NCI-H748 (cell line): ENCODE data around the gene TCERG1L.
A peak's percentile ranks its signal among the peaks of the same experiment; 100 is the strongest.

Experiments
- DNase-seq: peaks from one replicate; lab custom pipeline; 2025; ENCODE audit not compliant: unreplicated experiment; lab: John Stamatoyannopoulos, UW

Gene TCERG1L

DNA sequence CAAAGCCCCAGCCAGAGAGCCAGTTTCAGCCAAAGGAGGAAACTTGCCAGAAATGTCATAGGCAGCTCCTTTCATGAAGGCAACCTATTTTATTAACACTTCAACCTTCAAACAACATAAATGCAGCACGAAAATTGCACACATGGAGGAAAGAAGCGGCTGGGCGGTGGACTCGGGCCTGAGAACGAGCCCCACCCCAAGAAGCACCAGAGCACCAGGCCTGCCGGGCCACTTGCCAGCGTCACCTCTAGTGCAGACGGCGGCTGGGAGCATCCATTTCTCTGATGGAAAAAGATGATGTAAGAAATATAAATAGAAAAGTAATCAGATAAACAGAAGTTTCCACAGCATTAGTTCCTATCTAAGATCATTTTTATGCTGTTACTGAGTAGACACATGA lies 100.0 kb downstream of the TCERG1L start:
- DNase-seq = no peak

DNA sequence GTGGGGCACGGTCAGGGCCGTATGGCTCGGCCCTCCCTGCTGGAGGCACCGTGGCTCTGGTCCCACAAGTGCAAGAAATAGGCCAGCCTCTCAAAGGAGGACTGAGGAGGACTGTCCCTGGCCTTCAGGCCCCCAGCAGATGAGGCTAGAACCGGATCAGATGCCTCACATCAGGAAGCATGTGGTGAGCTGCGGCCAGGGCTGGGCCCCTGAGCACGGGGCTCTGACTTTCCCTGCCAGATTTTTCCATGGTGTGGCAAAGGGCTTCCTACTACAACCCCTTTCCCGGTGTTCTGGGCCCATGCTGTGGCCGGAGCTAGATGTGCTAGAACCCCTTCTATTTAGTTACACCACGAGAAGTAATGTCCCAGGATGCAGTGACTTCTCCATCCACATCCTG lies 100.4 kb downstream of the TCERG1L start:
- no peak for DNase-seq

DNA sequence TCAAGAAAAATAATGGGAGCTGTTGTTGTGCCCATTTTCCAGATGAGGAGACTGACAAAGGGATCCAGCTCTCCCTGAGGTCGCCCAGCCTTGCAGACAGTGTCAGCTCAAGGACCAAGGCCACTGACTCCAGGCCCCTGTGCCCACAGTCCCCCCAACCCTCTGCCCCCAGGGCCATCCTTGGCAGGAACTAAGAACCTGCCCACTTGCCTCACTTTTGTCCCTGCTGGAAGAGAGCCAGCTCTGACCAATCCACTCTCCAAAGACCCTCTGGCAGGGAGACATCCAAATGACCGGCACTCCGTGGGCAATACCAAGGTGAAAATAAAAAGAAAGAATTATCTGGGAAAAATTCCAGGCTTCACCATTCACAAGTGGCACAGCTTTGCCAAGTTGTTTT lies 101.3 kb downstream of the TCERG1L start:
- no peak for DNase-seq

DNA sequence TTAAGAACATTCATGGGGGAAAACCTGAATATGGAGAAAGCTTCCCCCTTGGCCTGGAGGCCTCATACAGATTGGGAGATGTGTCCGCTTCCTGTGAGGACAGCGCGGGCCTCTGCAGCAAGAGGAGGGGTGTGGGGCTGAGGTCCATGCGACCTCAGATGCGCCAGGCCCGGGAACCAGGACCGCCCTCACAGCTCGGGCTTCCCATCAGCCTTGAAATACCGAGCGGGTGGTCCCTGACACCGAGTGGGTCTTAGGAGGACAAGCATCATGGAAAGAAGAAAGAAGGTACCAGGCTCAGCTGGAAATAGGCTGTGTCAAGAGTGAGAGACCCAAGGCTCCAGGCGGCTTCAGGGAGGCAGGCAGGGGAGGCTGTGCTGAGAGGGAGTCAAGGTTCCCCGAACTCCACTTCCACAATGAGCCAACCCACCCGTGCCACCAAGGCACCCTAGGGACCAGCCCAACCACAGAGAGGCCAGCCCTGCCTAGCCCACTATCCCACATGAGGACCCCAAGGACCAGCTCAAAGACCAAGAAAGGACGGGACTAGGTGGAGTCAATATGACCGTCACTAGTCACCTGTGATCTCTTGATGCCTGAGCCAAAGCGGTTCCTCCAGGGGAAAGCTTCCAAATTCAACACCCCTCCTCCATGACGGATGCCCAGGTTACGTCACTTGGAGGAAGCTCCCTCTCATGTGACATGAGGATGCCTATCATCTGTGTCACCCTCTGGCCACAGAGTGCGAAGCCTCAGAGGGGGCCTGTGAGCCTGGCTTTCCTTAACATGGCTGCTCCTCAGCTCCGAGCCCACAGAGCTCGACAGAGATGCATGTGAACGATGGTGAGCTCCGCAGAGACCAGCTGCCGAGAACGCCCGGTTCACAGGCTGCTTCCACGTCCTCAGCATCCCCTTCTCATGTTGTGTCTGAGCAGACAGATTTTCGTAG lies 103.7 kb downstream of the TCERG1L start:
- no peak for DNase-seq

DNA sequence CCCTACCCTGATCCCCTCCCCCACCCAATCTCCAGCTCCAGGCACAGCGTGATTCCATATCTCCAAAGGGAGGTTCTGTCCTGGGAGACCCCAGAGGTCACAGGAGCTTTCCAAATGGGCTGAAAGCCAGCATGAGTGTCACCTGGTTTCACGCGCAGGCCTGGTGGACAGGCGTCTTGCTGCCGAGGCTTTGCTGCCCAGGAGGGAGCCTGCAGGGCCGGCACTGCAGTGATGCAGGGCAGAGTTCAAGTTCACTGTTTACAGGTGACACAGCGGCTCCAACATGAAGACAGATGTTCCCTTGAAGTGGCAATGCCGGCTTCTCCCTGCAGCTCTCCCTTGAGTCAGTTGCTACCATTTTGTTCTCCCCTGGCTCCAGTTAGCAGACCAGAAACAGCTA lies 104.3 kb downstream of the TCERG1L start:
- peak; percentile 40 for DNase-seq

DNA sequence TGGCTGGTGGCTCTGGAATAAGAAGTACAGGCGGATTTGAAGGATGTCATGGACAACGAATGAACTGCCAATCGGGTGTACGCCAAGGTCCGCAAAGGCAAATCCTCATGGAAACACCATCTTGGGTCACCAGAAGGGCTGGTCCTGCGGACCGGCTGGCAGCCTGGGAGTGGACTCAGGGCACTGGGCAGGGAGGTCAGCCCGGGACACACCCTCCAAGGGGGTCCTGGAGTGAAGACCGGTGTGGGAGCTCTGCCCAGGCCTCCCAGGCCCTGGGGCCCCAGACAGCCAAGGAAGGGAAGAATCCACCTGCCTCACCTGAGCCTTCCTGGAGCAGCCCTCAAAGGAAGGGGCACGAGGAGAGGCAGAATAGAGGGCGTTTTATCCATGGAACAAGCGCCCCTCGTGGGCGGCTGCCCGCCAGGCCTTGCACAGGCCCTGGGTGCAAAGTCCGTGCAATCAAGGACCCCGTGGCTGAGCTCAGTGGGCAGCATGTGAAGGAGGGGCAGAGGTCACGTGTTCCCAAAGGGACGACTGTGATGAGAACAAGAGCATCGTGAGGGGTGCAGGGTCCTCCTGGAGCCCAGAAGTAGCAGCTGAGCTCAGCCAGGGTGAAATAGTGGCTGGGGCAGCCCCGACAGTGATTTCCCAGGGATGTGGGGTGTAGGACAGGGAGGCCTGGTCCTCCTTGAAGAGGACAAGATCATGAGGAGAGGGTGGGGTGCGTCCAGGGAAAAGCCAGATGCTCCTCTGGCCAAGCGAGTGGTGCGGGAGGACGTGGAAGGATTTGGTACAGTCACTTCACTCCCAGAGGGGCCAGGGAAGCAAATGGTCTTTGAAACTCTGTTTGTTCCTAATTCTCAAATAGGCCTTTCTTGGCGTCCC lies 105.2 kb downstream of the TCERG1L start:
- DNase-seq = no peak

DNA sequence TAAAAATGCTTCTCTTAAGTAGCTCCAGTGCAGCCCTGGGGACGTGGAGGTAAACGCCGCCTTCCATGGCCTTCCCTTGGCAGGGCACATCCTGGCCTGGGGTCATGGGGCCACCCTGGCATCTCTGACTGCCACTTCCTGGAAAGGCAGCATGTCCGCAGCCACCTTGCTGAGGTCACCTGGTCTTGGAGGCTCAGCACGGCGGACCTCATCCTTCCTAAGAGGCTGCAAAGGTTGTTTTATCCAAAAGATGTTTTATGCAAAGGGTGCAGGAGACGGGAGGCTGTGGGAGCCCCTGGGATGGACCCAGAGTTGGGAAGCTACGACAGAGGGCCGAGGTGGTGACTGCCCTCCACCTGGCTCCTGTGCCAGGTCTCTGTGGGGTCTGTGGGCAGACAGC lies 106.0 kb downstream of the TCERG1L start:
- DNase-seq = no peak

DNA sequence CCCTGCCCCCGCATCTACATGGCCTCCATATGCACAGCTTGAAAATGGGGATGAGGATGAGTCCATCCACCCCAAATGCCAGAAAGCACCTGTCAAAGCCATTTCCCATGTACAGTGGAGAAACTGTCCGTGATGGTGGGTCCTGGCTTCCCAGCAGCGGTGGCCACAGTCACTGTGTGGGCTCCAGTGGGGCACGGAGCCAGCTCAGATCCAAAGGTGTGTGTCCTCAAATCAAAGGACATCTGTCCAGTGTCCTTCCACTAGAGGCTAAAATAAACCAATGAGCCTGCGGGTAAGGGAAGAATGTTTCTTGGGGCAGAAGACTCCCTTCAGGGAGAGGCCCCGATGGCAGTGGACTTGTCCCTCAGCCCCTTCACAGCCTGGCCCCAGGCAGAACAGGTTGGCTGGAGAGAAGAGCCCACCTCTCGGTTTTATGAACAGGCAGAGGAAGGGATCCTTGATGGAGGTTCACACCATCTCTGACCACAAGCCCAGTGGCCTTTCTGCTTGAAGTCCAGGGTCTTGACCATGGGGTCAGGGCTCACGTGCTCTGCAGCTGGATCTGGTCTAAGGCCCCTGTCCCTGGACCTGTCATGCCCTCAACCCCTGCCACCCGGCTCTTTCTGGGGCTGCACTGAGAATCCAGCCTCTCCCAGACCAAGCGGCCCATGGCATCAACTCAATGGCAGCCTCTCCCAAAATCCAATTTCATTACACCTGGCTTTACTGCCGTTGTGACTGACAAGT lies 106.9 kb downstream of the TCERG1L start:
- no peak for DNase-seq

DNA sequence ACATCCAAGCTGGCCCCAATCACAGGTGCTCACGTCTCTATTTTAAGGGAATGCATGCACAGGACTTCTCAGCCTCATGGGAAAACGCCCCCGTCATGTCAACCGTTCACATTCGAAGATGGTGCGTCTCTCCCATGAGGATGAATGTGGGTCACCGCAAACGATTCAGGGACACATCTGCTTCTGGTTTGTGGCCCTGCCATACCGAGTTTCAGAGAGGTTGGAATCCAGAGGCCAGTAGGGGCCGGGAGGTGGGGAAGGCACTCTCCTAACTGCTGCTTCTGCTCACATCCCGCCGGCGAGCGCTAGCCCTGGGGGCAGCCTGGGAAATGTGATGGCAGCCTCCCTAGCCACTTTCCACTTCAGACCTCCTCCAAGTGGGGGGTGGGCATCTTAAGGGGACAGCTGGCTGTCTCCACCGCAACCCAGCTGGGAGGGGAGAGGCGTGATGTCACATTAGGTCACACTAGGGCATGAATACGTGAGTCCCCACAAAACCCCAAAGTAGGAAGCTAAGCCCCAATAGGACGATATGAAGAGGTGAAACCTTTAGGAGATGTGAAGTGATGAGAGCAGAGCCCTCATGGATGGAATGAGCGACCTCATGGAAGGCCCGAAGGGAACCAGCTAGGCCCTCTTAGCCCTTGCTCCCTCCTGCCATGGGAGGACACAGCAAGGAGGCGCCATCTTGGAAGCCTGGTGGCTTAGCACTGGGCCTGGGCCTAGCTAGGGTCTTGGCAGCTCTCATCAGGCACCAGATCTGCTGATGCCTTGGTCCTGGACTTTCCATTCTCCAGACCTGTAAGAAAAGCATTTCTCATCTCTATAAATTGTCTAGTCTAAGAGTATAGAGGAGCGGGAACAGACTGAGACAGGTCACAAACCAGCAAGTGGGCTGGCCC lies 107.8 kb downstream of the TCERG1L start:
- no peak for DNase-seq

DNA sequence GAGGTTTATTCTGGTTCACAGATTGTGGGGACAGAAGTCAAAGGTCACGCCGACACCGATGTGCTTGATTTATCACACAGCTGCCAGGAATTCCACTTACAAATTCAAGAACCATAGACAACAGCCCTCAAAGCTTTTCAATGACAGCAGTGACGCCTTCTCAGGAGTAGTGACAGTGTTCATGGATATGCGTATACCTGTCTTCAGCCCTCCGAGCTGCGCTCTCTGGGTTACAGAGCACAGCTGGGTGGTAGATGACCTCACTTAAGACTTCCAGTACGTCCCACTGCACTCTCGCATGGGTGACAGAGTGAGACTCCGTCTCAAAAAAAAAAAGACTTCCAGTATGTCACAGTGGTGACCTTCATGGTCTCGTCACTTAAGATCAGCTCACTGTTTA lies 108.5 kb downstream of the TCERG1L start:
- no peak for DNase-seq

DNA sequence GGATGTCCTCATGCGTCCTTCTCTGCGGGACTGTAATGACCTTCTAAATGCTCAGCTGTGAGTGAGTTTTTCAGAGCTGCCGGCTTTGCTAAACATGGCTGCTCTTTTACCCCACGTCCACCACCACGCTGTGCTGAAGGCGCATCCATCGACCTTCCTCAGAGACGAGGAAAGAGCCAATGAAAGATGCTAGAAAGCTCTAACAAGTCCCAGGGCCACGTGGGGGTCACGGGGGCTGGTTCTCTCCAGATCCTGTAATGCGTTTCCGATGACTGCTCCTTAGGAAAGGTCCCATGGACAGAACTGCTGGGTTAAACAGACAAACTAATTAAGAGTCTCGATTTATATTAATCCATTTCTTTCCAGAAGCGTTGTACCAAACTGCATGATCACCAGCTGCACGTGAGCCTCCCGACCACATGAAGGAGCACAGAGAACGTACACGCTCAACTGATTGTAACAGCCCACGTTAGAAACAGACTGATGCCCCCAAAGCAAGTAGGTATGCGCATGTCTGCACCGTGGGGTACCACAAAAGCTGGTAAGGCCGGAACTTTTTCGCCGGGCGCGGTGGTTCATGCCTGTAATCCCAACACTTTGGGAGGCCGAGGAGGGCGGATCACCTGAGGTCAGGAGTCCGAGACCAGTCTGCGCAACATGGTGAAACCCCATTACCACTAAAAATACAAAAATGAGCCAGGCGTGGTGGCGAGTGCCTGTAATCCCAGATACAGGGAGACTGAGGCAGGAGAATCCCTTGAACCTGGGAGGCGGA lies 109.6 kb downstream of the TCERG1L start:
- no peak for DNase-seq

DNA sequence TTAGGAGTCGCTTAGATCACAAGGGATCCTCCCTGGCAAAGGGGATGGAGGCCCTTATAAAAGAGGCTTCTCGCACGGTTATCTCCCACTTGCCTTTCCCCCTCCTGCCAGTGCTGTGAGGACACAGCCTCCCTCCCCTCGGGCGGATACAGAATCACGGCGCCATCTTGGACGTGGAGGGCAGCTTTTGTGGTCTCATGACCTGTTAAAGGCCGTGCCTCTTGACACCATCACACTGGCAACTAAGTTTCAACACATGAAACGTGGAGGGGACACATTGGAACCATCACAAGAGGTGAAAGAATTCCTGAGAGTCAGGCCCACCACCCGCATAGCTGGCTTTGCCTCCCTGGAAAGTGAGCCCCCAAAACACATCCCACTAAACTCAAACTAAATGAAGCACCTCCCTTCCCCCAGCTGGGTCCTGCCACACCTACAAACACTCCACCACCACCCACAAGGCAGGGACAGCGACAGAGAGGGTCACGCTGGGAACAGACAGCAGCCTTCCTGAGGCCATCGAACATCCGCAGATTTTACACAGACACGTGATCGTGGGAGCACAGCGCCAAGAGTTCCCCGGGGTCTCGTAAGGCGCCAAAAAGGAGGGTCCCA lies 110.6 kb downstream of the TCERG1L start:
- DNase-seq = no peak

DNA sequence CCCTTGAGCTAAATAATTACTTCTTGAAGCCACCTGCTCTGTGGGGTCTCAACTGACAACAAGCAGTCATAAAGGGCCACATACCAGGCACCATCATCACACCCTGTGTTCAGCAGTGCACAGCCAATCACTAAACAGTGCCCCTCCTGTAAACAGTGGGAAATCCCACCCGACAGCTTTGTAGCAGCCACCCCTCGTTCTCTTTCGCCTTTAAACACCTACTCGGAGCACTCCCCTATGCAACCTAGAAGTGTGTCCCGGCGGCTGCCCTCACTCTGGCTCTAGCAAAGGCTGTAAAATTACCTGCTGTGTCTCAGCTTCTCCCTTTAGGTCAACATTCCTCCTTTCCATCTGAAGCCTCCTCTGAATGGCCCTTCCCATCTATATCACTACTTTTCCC lies 111.9 kb downstream of the TCERG1L start:
- DNase-seq = peak; percentile 79

DNA sequence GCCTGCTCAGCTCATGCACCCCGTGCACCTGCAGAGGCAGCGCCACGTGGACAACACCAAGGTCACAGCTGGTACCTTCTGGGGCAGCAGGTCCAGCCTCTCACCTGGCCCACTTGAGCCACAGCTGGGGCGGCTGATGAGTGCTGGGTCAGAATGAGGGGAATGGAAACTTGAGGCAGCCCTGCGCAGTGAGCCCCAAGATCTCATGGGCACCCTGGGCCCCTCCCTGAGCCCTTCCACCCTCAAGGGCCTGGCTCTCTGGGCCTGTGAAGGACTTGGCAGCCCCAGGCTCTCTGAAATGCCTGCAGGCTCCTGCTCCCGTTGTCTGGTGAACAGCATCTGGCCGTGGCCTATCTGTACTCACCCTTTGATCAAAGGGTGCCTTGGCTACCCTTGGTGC lies 112.7 kb downstream of the TCERG1L start:
- no peak for DNase-seq

DNA sequence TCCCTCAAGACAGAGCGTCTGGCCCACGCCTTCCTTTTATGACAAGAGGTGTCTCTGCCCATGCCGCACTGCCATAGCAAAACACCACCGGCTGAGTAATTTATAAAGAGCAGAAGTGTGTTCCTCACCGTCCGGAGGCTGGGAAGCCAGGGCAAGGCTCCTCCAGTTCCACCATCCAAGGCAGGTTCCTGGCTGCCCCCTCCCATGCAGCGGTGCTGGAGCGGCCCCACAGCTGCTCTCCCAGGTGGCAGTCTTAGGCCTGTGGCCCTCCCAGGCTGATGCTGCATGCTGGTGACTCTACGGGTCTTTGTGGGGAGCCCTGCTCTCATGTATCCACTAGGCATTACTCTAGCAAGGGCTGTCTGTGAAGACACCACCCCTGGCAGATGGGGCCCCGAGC lies 113.1 kb downstream of the TCERG1L start:
- no peak for DNase-seq

DNA sequence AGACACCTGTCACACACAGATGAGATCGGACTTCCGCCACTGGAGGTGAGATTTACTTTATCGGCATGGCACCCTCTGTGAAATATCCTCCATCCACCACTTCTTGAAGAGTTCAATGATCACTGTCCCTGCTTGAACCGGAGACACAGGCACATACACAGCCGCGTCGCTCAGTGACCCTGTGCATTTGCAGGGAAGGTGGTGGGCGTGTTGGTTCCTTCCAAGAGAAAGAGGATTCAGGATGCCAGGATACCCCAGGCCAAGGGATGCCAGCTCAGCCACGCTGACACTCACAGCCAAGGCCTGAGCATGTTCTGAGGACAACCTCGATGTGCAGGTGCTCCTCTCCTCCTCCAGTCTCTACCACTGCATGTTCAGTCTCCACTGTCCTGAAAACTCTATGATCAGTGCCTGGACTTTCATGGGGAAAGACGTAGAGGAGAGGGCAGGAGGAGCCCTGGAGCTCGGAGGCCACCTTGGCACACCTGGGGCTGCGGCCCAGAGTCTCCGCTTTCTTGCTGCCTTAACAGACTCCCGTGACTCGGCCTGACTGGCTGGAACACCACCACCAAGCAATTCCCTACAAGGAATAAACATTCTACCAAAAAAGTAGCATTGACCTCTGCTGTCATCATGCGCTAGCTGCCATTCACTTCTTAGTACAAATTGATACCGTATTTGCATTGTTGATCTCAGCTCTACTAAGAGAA lies 115.2 kb downstream of the TCERG1L start:
- no peak for DNase-seq

DNA sequence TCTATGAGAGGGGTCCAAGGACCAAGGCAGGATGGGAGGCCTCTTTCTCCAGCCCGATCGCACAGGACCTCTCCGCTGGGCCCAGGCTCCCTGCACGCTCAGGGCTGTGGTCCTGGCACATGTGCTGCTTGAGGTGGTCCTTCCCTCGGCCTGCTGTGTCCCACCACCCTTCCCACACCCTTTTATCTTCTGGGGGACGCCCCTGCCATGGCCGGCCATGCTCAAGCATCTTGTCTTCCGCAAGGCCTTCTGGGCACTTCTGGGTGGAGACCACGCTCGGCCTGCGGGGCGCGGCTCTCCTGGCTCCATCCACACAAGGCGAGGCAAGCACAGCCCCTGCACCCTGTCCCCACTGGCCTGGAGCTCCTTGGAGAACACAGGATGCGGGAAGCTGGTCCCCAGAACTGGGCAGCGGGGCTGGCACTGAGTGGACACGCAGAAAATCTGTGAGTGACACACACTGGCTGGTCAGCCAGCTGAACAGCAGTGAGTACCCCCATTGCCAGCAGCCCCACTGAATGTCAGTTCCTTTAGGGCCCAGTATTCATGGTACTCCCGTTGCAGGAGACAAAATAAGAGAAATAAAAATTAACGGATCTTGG lies 115.9 kb downstream of the TCERG1L start:
- DNase-seq = no peak

DNA sequence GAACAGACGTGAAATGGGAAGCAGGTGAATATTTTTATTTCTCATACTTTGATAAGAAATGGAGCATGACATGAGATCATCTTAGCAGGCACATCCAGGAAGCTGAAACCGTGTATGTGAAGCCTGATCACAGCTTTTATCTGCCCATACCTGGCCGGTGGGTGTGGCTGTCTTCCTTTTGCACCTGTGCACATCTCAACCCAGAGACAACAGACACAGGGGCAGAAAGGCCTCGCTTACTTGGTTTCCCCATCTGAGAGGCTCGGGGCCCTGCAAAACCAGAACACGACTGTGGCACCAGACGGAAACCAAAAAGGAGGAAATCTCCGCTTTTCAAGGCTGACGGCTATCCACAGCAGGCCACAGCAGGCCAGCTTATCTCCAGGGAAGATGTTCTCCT lies 116.4 kb downstream of the TCERG1L start:
- DNase-seq = peak; percentile 4
